ENCODE measurements around the gene KCNJ6.
"Not testable (repeated sequence)": the region's sequence is repeated elsewhere in the genome, so short reads cannot be mapped to it uniquely, and the experiment has no call there.

DNA sequence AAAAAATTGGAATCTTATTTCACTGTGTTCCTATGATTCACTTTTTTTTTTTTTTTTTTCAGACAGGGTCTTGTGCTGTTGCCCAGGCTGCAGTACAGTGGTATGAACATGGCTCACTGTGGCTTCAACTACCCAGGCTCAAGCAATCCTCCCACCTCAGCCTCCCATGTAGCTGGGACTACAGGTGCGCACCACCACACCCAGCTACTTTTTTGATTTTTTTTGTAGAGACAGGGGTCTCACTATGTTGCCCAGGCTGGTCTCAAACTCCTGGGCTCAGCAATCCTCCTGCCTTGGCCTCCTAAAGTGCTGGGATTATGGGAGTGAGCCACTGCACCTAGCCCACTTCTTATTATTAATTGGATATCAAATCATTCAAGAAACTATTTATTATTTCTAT lies 339.3 kb downstream of the KCNJ6 start:
- TF ChIP-seq, protein P1, sequence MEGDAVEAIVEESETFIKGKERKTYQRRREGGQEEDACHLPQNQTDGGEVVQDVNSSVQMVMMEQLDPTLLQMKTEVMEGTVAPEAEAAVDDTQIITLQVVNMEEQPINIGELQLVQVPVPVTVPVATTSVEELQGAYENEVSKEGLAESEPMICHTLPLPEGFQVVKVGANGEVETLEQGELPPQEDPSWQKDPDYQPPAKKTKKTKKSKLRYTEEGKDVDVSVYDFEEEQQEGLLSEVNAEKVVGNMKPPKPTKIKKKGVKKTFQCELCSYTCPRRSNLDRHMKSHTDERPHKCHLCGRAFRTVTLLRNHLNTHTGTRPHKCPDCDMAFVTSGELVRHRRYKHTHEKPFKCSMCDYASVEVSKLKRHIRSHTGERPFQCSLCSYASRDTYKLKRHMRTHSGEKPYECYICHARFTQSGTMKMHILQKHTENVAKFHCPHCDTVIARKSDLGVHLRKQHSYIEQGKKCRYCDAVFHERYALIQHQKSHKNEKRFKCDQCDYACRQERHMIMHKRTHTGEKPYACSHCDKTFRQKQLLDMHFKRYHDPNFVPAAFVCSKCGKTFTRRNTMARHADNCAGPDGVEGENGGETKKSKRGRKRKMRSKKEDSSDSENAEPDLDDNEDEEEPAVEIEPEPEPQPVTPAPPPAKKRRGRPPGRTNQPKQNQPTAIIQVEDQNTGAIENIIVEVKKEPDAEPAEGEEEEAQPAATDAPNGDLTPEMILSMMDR (IDR thresholded peaks at IDR 0.05) = not testable (repeated sequence)
- TF ChIP-seq POLR2A, EP300 (IDR thresholded peaks at IDR 0.05): not testable (repeated sequence)
